Upper lobe of left lung (tissue), 6 donors: Measurements from ENCODE around the gene ARGLU1. TPM values are rescaled to one million over a fixed set of nuclear protein-coding genes. Genes with fewer than 3 reads are reported as not detected.

ENCODE experiments used
- ATAC-seq, 2 donors: fragments of 200-7000 bp; cut with Tn5 transposase; one replicate each; pipeline ENCODE4 v1.9.1; 2022; ENCODE audit warnings: mild to moderate bottlenecking in 2 of 2, moderate library complexity in 2 of 2; ENCODE audit not compliant: low FRiP score in 2 of 2
- DNase-seq, 2 donors: peaks; one replicate each; pipeline ENCODE4 v3.0.0-alpha.2; 2019 to 2020
- H3K27ac ChIP-seq, 4 donors: fragments of 200-600 bp; sonication (generic); one replicate each; pipeline ENCODE4 v1.5.1; 2016 to 2019
- H3K27me3 ChIP-seq, 4 donors: fragments of 200-600 bp; sonication (generic); one replicate each; pipeline ENCODE4 v1.5.1; 2017 to 2019
- H3K36me3 ChIP-seq, 4 donors: fragments of 200-600 bp; sonication (generic); one replicate each; pipeline ENCODE4 v1.5.1; 2016 to 2019
- H3K4me1 ChIP-seq, 4 donors: fragments of 200-600 bp; sonication (generic); one replicate each; pipeline ENCODE4 v1.5.1; 2018 to 2019
- H3K4me3 ChIP-seq, 4 donors: fragments of 200-600 bp; sonication (generic); one replicate each; pipeline ENCODE4 v1.5.1; 2017 to 2019; ENCODE audit warnings: mild to moderate bottlenecking in 2 of 4, moderate library complexity in 1 of 4
- H3K9me3 ChIP-seq, 4 donors: fragments of 200-600 bp; sonication (generic); one replicate each; pipeline ENCODE4 v1.5.1; 2018 to 2019
- CTCF ChIP-seq, 6 experiments: fragments of 450-650 bp in 4 of 6; fragments of 200-600 bp in 2 of 6; sonication (generic) in 2 of 6; IDR thresholded peaks; one replicate each; pipeline ENCODE4 v1.5.1; 2016 to 2019; ENCODE audit warnings: antibody characterized with exemption in 6 of 6
- EP300 ChIP-seq, 4 donors: sonication (generic); formaldehyde crosslinking; IDR thresholded peaks; one replicate each; pipeline ENCODE4 v1.5.1; 2017; ENCODE audit warnings: antibody characterized with exemption in 4 of 4, control low read depth in 2 of 4
- POLR2A ChIP-seq, 4 donors: fragments of 450-650 bp; IDR thresholded peaks; one replicate each; pipeline ENCODE4 v1.5.1; 2016 to 2017; ENCODE audit warnings: antibody characterized with exemption in 4 of 4, mild to moderate bottlenecking in 2 of 4
- POLR2AphosphoS5 ChIP-seq, 2 donors: sonication (generic); formaldehyde crosslinking; IDR thresholded peaks; one replicate each; pipeline ENCODE4 v1.5.1; 2017; ENCODE audit warnings: antibody characterized with exemption in 2 of 2
- WGBS, 2 donors: methylation state at CpG; one replicate each; pipeline ENCODE4 v1.1.5; 2017 to 2018; 5-methylcytosine and 5-hydroxymethylcytosine counted together
- total RNA-seq, 6 donors: library from RNA; depleted of rRNA in 4 of 6; stranded (reverse); fragments of >200 nt in 4 of 6; gene quantifications; one replicate each; pipeline versions ENCODE4 v1.1.0 to v1.2.1, GENCODE V29; 2016 to 2021
- donor health status: DM: no; HTN: no; CAD: no; lungs with moderate emphysema.
- donor health status: DM: no; HTN: yes; CAD: no; lungs with severe emphysema.

ARGLU1 gene
- 100 to 1,000 TPM in 3 of 6 donors, 10 to 100 TPM in 3; 73.6 to 411 (median 121) TPM for total RNA-seq

- H3K27ac ChIP-seq = peak within 1 kb of the TSS; percentile 97 to 100 (median 98)
- H3K36me3 ChIP-seq = no peaks in the 10 kb centered on the region
- 0 to 1% methylated on average over 47 to 94 of the region's 108 CpGs for WGBS, 2 donors
- no peak for TF ChIP-seq CTCF (IDR thresholded peaks at IDR 0.05)
- peak; percentile 98 to 99 for TF ChIP-seq POLR2AphosphoS5 (IDR thresholded peaks at IDR 0.05)
- no peak for TF ChIP-seq EP300 (IDR thresholded peaks at IDR 0.05)
- TF ChIP-seq POLR2A (IDR thresholded peaks at IDR 0.05) = peak; percentile 89 to 99 (median 98)
- ATAC-seq (peak; percentile 97), DNase-seq (peak; percentile 92 to 97)
- H3K9me3 ChIP-seq = no peaks in the 10 kb centered on the region
- peak within 1 kb of the TSS; percentile 62 to 97 (median 83) for H3K4me3 ChIP-seq
- H3K4me1 ChIP-seq = peaks cover 38 to 44% (median 42%) of the 10 kb centered on the region in 4 donors
- H3K27me3 ChIP-seq = no peaks in the 10 kb centered on the region
Observed at GRCh38 chr13:106567474-106568298, at the start of gene ARGLU1. TSS of gene ARGLU1 (minus strand) at chr13:106568137. CDS start at chr13:106567919, 218 bp downstream.

- no peak overlapping the region for H3K27ac ChIP-seq
- WGBS, 2 donors = 84% methylated on average over 3 of the region's 3 CpGs
- peaks cover 0 to 7% (median 2%) of the 10 kb centered on the region in 4 donors for H3K4me1 ChIP-seq
- DNase-seq (no peak), ATAC-seq (no peak)
- TF ChIP-seq POLR2A (IDR thresholded peaks at IDR 0.05) (no peak), EP300 (IDR thresholded peaks at IDR 0.05) (no peak), CTCF (IDR thresholded peaks at IDR 0.05) (no peak), POLR2AphosphoS5 (IDR thresholded peaks at IDR 0.05) (no peak)
- H3K36me3 ChIP-seq = no peaks in the 10 kb centered on the region
- H3K4me3 ChIP-seq = no peak overlapping the region
- H3K27me3 ChIP-seq = no peaks in the 10 kb centered on the region
- no peaks in the 10 kb centered on the region for H3K9me3 ChIP-seq
Observed at GRCh38 chr13:106617561-106617960, 49.6 kb upstream of the ARGLU1 start.

GRCh38 chr13:106616729-106617128 is 48.8 kb upstream of the ARGLU1 start:
- ATAC-seq (peak in 1 of 2 donors; percentile 47), DNase-seq (no peak)
- WGBS, 2 donors = 92 to 100% methylated on average over 3 of the region's 3 CpGs
- TF ChIP-seq EP300 (IDR thresholded peaks at IDR 0.05) (no peak), CTCF (IDR thresholded peaks at IDR 0.05) (no peak), POLR2AphosphoS5 (IDR thresholded peaks at IDR 0.05) (no peak), POLR2A (IDR thresholded peaks at IDR 0.05) (no peak)
- peaks cover 0 to 7% (median under 1%) of the 10 kb centered on the region in 4 donors for H3K4me1 ChIP-seq
- no peaks in the 10 kb centered on the region for H3K36me3 ChIP-seq
- H3K9me3 ChIP-seq = no peaks in the 10 kb centered on the region
- H3K27ac ChIP-seq = no peak overlapping the region
- H3K4me3 ChIP-seq = no peak overlapping the region
- no peaks in the 10 kb centered on the region for H3K27me3 ChIP-seq

- DNase-seq (no peak), ATAC-seq (no peak)
- Histone ChIP-seq H3K36me3 (no peaks in the 10 kb centered on the region), H3K27ac (no peak overlapping the region), H3K9me3 (no peaks in the 10 kb centered on the region), H3K27me3 (no peaks in the 10 kb centered on the region), H3K4me1 (peaks cover 0 to 5% (median 0%) of the 10 kb centered on the region in 4 donors), H3K4me3 (no peak overlapping the region)
- WGBS, 2 donors = 89 to 90% methylated on average over 4 of the region's 4 CpGs
- TF ChIP-seq EP300 (IDR thresholded peaks at IDR 0.05) (no peak), CTCF (IDR thresholded peaks at IDR 0.05) (no peak), POLR2AphosphoS5 (IDR thresholded peaks at IDR 0.05) (no peak), POLR2A (IDR thresholded peaks at IDR 0.05) (no peak)
Observed at GRCh38 chr13:106614874-106615273, 46.9 kb upstream of the ARGLU1 start.
